Glutamatergic neuron (in vitro differentiated cells): ENCODE data around the gene MAP3K10. TPM values are rescaled to one million over a fixed set of nuclear protein-coding genes. Genes with fewer than 3 reads are reported as not detected.

Experiments used
- DNase-seq: peaks from one replicate; pipeline ENCODE4 v3.0.0; 2022
- H3K27ac Mint-ChIP-seq: one replicate; pipeline ENCODE4 v1.8.0; 2020; ENCODE audit warnings: mild to moderate bottlenecking, mixed read lengths, inconsistent platforms; ENCODE audit not compliant: unreplicated experiment
- H3K27me3 Mint-ChIP-seq: one replicate; pipeline ENCODE4 v1.8.0; 2020; ENCODE audit warnings: mild to moderate bottlenecking, moderate library complexity, mixed read lengths, inconsistent platforms; ENCODE audit not compliant: unreplicated experiment
- H3K36me3 Mint-ChIP-seq: one replicate; pipeline ENCODE4 v1.8.0; 2020; ENCODE audit warnings: mild to moderate bottlenecking, mixed read lengths, inconsistent platforms; ENCODE audit not compliant: unreplicated experiment
- H3K4me1 Mint-ChIP-seq: one replicate; pipeline ENCODE4 v1.8.0; 2020; ENCODE audit warnings: mild to moderate bottlenecking, low read depth, mixed read lengths, inconsistent platforms; ENCODE audit not compliant: unreplicated experiment
- H3K4me3 Mint-ChIP-seq: one replicate; pipeline ENCODE4 v1.8.0; 2020; ENCODE audit warnings: mild to moderate bottlenecking, mixed read lengths, inconsistent platforms; ENCODE audit not compliant: unreplicated experiment
- H3K9me3 Mint-ChIP-seq: one replicate; pipeline ENCODE4 v1.8.0; 2020; ENCODE audit warnings: mild to moderate bottlenecking, moderate library complexity, mixed read lengths, inconsistent platforms; ENCODE audit not compliant: unreplicated experiment
- CTCF ChIP-seq: fragments of 200-600 bp; sonication (generic); IDR thresholded peaks from one replicate; pipeline ENCODE4 v1.5.0; 2021; ENCODE audit not compliant: partially characterized antibody, unreplicated experiment
- total RNA-seq: library from RNA; stranded (reverse); fragmentation: NEBNext Ultra II Directional; extraction: Animal tissue kit (Norgen Biotek cat#: 25700); gene quantifications from one replicate; pipeline ENCODE4 v1.2.1, GENCODE V29; 2021; ENCODE audit not compliant: unreplicated experiment

Gene MAP3K10
- total RNA-seq, 1 donor from 2014 or later, result 66.9 TPM

GRCh38 chr19:40246292-40247073, 55.3 kb downstream of the MAP3K10 start:
- DNase-seq, result no peak
- Mint-ChIP-seq H3K27ac (peak overlapping the region; percentile 4), H3K27me3 (peaks cover 4% of the 10 kb centered on the region), H3K4me1 (peaks cover 3% of the 10 kb centered on the region), H3K4me3 (no peak overlapping the region), H3K9me3 (peaks cover 7% of the 10 kb centered on the region), H3K36me3 (no peaks in the 10 kb centered on the region)
- TF ChIP-seq CTCF, result no peak

- Mint-ChIP-seq H3K4me3 (no peak overlapping the region), H3K9me3 (peaks cover 7% of the 10 kb centered on the region)
Measured at GRCh38 chr19:40247178-40247577, 56.0 kb downstream of the MAP3K10 start.

GRCh38 chr19:40247735-40248262, 56.6 kb downstream of the MAP3K10 start:
- peaks cover 3% of the 10 kb centered on the region for H3K4me1 Mint-ChIP-seq
- peaks cover 4% of the 10 kb centered on the region for H3K27me3 Mint-ChIP-seq
- H3K36me3 Mint-ChIP-seq, result no peaks in the 10 kb centered on the region
- no peak overlapping the region for H3K4me3 Mint-ChIP-seq
- DNase-seq, result no peak
- no peak for TF ChIP-seq CTCF
- H3K27ac Mint-ChIP-seq, result no peak overlapping the region
- H3K9me3 Mint-ChIP-seq, result peaks cover 7% of the 10 kb centered on the region

More at GRCh38 chr19:40247178-40247577, 56.0 kb downstream of the MAP3K10 start:
- DNase-seq, result no peak
- no peak for TF ChIP-seq CTCF
- Mint-ChIP-seq H3K27me3 (peaks cover 4% of the 10 kb centered on the region), H3K4me1 (peaks cover 3% of the 10 kb centered on the region), H3K36me3 (no peaks in the 10 kb centered on the region), H3K27ac (no peak overlapping the region)

- H3K27ac Mint-ChIP-seq, result no peak overlapping the region
- DNase-seq, result no peak
- peaks cover 7% of the 10 kb centered on the region for H3K9me3 Mint-ChIP-seq
- H3K4me3 Mint-ChIP-seq, result no peak overlapping the region
- H3K27me3 Mint-ChIP-seq, result peaks cover 5% of the 10 kb centered on the region
- H3K36me3 Mint-ChIP-seq, result no peaks in the 10 kb centered on the region
- TF ChIP-seq CTCF, result no peak
- H3K4me1 Mint-ChIP-seq, result peaks cover 10% of the 10 kb centered on the region
Measured at GRCh38 chr19:40249201-40249600, 58.0 kb downstream of the MAP3K10 start.

- H3K27me3 Mint-ChIP-seq, result peaks cover 5% of the 10 kb centered on the region
- peak overlapping the region; percentile 23 for H3K27ac Mint-ChIP-seq
- no peaks in the 10 kb centered on the region for H3K36me3 Mint-ChIP-seq
- no peak for TF ChIP-seq CTCF
- H3K9me3 Mint-ChIP-seq, result peaks cover 7% of the 10 kb centered on the region
- H3K4me1 Mint-ChIP-seq, result peaks cover 10% of the 10 kb centered on the region
- no peak overlapping the region for H3K4me3 Mint-ChIP-seq
- no peak for DNase-seq
Measured at GRCh38 chr19:40249781-40250180, 58.6 kb downstream of the MAP3K10 start.
